Testis (tissue), 3 donors: Measurements from ENCODE around the gene SH2D4B. TPM values are rescaled to one million over a fixed set of nuclear protein-coding genes. Genes with fewer than 3 reads are reported as not detected.

Experiments used
- DNase-seq: peaks from one replicate; pipeline ENCODE4 v3.0.0-alpha.2; 2019
- H3K27ac ChIP-seq, 2 donors: fragments of 200-600 bp; sonication (generic); one replicate each; pipeline ENCODE4 v1.5.1; 2019
- H3K27me3 ChIP-seq: fragments of 200-600 bp; sonication (generic); one replicate; pipeline ENCODE4 v1.5.1; 2019
- H3K36me3 ChIP-seq: fragments of 200-600 bp; sonication (generic); one replicate; pipeline ENCODE4 v1.5.1; 2017; ENCODE audit warnings: low read depth; ENCODE audit errors: missing control alignments
- H3K4me1 ChIP-seq: fragments of 200-600 bp; sonication (generic); one replicate; pipeline ENCODE4 v1.5.1; 2019
- H3K4me3 ChIP-seq, 2 donors: fragments of 200-600 bp; sonication (generic); one replicate each; pipeline ENCODE4 v1.5.1; 2017 to 2019
- H3K9me3 ChIP-seq: fragments of 200-600 bp; sonication (generic); one replicate; pipeline ENCODE4 v1.5.1; 2017
- POLR2A ChIP-seq: fragments of 450-650 bp; IDR thresholded peaks from one replicate; pipeline ENCODE4 v1.6.1; 2017; ENCODE audit warnings: antibody characterized with exemption, mild to moderate bottlenecking, moderate library complexity
- WGBS, 2 donors: methylation state at CpG; one replicate each; pipeline ENCODE4 v1.1.5; 2018; 5-methylcytosine and 5-hydroxymethylcytosine counted together
- intact Hi-C: fragments of 100-400 bp; cut with DNase I; formaldehyde crosslinking; loops from one replicate; pipeline ENCODE4 v1.15.1; 2023; ENCODE audit warnings: low total_unique reads
- polyA plus RNA-seq: library from polyadenylated mRNA; stranded (reverse); fragments of 350-450 nt; fragmentation: Illumina TruSeq; extraction: RNeasy Lipid Tissue Mini Kit (QIAGEN cat#74804); gene quantifications from one replicate; pipeline ENCODE4 v1.2.3, GENCODE V29; 2014; ENCODE audit warnings: low read depth, low replicate concordance; ENCODE audit not compliant: insufficient read depth
- total RNA-seq, 2 donors: library from RNA; depleted of rRNA; stranded (reverse); fragments of >200 nt; gene quantifications; one replicate each; pipeline ENCODE4 v1.2.3, GENCODE V29; 2016
- TF ChIP-seq, protein P1 (sequence below), 3 experiments: fragments of 450-650 bp in 2 of 3; fragments of 200-600 bp in 1 of 3; sonication (generic) in 1 of 3; IDR thresholded peaks; one replicate each; pipeline ENCODE4 v1.5.1; 2016 to 2019; ENCODE audit warnings: antibody characterized with exemption in 3 of 3, mild to moderate bottlenecking in 2 of 3, moderate library complexity in 1 of 3

The SH2D4B gene
- total and polyA plus RNA-seq, 3 donors from 2014 or later = 0.22 to 1.1 (median 0.55) TPM

DNA sequence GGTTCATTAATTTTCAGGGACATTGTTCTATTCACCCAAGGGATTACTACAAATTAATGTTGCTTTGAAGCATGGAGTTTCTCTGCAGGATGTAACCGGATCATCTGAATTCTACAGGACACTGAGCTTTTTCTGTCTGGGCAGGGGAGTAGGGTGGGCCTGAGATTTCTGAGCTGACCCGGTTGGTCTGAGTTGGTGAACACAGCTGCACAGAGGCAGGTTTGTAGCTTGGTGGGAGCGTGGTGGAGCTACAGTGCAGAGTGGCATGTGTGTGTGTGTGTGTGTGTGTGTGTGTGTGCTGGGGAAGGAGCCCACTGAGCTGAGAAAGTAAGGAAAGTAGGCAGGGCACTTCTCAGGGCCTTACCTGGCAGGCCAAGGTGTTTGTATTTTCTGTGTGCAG lies 62.6 kb downstream of the SH2D4B start:
- intact Hi-C loops = no loop called here
- Histone ChIP-seq H3K4me3 (no peak overlapping the region), H3K4me1 (peaks cover 10% of the 10 kb centered on the region), H3K27ac (no peak overlapping the region), H3K27me3 (no peaks in the 10 kb centered on the region), H3K36me3 (no peaks in the 10 kb centered on the region), H3K9me3 (no peaks in the 10 kb centered on the region)
- TF ChIP-seq, protein P1, sequence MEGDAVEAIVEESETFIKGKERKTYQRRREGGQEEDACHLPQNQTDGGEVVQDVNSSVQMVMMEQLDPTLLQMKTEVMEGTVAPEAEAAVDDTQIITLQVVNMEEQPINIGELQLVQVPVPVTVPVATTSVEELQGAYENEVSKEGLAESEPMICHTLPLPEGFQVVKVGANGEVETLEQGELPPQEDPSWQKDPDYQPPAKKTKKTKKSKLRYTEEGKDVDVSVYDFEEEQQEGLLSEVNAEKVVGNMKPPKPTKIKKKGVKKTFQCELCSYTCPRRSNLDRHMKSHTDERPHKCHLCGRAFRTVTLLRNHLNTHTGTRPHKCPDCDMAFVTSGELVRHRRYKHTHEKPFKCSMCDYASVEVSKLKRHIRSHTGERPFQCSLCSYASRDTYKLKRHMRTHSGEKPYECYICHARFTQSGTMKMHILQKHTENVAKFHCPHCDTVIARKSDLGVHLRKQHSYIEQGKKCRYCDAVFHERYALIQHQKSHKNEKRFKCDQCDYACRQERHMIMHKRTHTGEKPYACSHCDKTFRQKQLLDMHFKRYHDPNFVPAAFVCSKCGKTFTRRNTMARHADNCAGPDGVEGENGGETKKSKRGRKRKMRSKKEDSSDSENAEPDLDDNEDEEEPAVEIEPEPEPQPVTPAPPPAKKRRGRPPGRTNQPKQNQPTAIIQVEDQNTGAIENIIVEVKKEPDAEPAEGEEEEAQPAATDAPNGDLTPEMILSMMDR (IDR thresholded peaks at IDR 0.05) = no peak
- TF ChIP-seq POLR2A = no peak
- DNase-seq = no peak
- WGBS, 2 donors = 93 to 100% methylated on average over 3 of the region's 3 CpGs

DNA sequence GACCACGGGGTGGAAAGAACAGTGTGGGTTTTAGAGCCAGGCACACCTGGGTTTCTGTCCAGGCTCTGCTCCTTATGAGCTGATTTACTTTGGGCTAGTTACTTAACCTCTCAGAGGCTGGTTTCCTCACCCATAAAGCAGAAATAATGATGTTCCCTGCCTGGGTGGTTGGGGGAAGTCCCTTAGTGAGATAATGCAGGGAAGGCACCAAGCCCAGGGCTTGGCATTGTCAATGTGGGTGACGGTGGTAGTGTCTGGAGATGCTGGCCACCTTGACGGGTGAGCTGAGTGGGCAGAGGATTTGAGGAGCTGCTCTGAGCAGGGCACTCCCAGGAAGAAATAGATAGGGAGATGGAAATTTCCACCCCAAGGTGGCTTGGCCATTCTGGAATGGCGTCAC lies 65.2 kb downstream of the SH2D4B start:
- WGBS, 2 donors = 83 to 89% methylated on average over 4 of the region's 4 CpGs
- no peaks in the 10 kb centered on the region for H3K4me1 ChIP-seq
- H3K27ac ChIP-seq = no peak overlapping the region
- DNase-seq = no peak
- no peaks in the 10 kb centered on the region for H3K9me3 ChIP-seq
- H3K4me3 ChIP-seq = no peak overlapping the region
- H3K36me3 ChIP-seq = no peaks in the 10 kb centered on the region
- intact Hi-C loops = no loop called here
- no peaks in the 10 kb centered on the region for H3K27me3 ChIP-seq
- TF ChIP-seq, protein P1 (IDR thresholded peaks at IDR 0.05) = no peak
- no peak for TF ChIP-seq POLR2A

DNA sequence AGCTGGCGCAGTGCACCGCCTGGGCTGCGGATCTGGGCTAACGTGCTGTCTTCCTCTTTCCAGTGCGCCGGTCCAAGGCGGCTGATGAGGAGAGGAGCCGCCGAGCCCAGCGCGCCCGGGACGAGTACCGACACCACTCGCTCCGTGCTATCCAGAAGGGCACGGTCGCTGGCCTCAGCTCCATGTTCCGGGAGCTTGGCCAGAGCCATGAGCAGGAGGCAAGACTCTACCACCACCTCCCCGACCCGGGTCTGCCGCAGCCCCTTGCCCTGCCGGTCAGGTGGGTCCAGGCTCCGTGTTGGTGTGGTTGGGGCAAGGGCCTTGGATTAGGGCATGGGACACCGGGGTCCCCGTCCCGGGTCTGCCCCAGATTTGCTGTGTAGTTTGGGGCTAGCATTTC lies 65.8 kb downstream of the SH2D4B start:
- no peak for DNase-seq
- intact Hi-C loops = no loop called here
- H3K4me1 ChIP-seq = no peaks in the 10 kb centered on the region
- no peaks in the 10 kb centered on the region for H3K27me3 ChIP-seq
- H3K4me3 ChIP-seq = no peak overlapping the region
- H3K9me3 ChIP-seq = no peaks in the 10 kb centered on the region
- H3K36me3 ChIP-seq = no peaks in the 10 kb centered on the region
- H3K27ac ChIP-seq = no peak overlapping the region
- WGBS, 2 donors = 84 to 95% methylated on average over 27 of the region's 27 CpGs
- TF ChIP-seq POLR2A = no peak
- TF ChIP-seq, protein P1 (IDR thresholded peaks at IDR 0.05) = no peak

DNA sequence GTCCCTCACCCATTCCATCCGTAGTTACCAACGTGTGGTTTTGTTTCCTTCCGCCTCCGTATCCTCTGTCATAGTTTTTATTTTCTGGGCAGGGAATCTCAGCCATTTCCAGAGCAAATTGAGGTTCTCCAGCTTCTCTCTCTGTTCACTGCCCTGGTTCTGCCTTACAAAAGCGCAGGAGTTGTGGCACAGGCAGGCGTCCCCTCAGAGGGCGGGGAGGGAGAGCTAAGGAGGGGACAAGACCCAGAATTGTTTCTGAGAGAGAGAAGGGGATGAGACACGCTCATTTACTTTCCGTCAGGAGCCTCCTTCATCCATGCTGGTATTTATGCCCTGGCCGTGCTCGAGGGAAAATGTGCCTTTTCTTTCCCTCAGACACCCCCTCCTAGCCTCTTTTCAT lies 71.0 kb downstream of the SH2D4B start:
- no peaks in the 10 kb centered on the region for H3K9me3 ChIP-seq
- H3K27me3 ChIP-seq = no peaks in the 10 kb centered on the region
- no peak for DNase-seq
- no peaks in the 10 kb centered on the region for H3K36me3 ChIP-seq
- H3K27ac ChIP-seq = no peak overlapping the region
- WGBS, 2 donors = 62 to 71% methylated on average over 11 of the region's 11 CpGs
- no peaks in the 10 kb centered on the region for H3K4me1 ChIP-seq
- intact Hi-C loops = no loop called here
- no peak overlapping the region for H3K4me3 ChIP-seq
- no peak for TF ChIP-seq POLR2A
- TF ChIP-seq, protein P1 (IDR thresholded peaks at IDR 0.05) = no peak

DNA sequence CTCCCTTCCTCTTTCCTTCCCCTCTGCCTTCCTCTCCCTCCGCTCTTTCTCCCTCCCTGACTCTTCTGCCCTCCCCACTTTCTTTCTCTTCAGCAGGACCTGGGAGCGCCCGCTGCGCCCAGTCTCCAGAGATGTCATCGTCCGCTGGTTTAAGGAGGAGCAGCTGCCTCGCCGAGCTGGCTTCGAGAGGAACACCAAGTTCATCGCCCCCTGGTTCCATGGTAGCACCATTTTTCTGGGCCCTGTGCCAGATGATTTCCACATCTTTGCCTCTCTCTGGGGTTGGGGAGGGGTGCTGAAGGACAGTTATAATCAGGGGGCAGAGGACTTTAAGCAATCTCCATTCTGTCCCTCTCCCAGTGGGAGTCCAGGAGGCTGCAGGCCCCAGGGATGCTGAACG lies 71.6 kb downstream of the SH2D4B start:
- Histone ChIP-seq H3K27me3 (no peaks in the 10 kb centered on the region), H3K4me3 (no peak overlapping the region), H3K27ac (no peak overlapping the region), H3K36me3 (no peaks in the 10 kb centered on the region), H3K9me3 (no peaks in the 10 kb centered on the region), H3K4me1 (no peaks in the 10 kb centered on the region)
- intact Hi-C loops = no loop called here
- TF ChIP-seq, protein P1 (IDR thresholded peaks at IDR 0.05) = no peak
- TF ChIP-seq POLR2A = no peak
- no peak for DNase-seq
- WGBS, 2 donors = 92 to 96% methylated on average over 11 of the region's 11 CpGs
